Activated CD4-positive, alpha-beta T cell treated with anti-CD3 and anti-CD28 coated beads for 4 hours (primary cell): ENCODE results near the gene SPATA31C1.

Experiments
- DNase-seq, 2 donors: peaks; one replicate each; pipeline ENCODE4 v3.0.0-alpha.2; 2020

The SPATA31C1 gene

GRCh38 chr9:87944096-87944495 lies 26.3 kb downstream of the SPATA31C1 start:
- no peak for DNase-seq

- no peak for DNase-seq
Observed at GRCh38 chr9:87944682-87945081, 26.9 kb downstream of the SPATA31C1 start.

GRCh38 chr9:87950296-87950695 lies 32.5 kb downstream of the SPATA31C1 start:
- DNase-seq = no peak

- DNase-seq = no peak
Observed at GRCh38 chr9:87950765-87951488, 33.2 kb downstream of the SPATA31C1 start.

GRCh38 chr9:87954230-87954629 lies 36.5 kb downstream of the SPATA31C1 start:
- DNase-seq = no peak

GRCh38 chr9:87957839-87958238 lies 40.1 kb downstream of the SPATA31C1 start:
- DNase-seq = no peak

GRCh38 chr9:87958591-87958990 lies 40.8 kb downstream of the SPATA31C1 start:
- no peak for DNase-seq

- no peak for DNase-seq
Observed at GRCh38 chr9:87959916-87960581, 42.3 kb downstream of the SPATA31C1 start.

- no peak for DNase-seq
Observed at GRCh38 chr9:87963770-87964169, 46.0 kb downstream of the SPATA31C1 start.

- DNase-seq = no peak
Observed at GRCh38 chr9:87964826-87965225, 47.1 kb downstream of the SPATA31C1 start.

GRCh38 chr9:87968155-87968554 lies 50.4 kb downstream of the SPATA31C1 start:
- no peak for DNase-seq

GRCh38 chr9:87970602-87971001 lies 52.8 kb downstream of the SPATA31C1 start:
- DNase-seq = no peak

- no peak for DNase-seq
Observed at GRCh38 chr9:87973122-87973521, 55.4 kb downstream of the SPATA31C1 start.
